NOMO-1 (cell line): ENCODE data around the gene TRPM3.
A peak's percentile ranks its signal among the peaks of the same experiment; 100 is the strongest.
"Not testable (repeated sequence)": the region's sequence is repeated elsewhere in the genome, so short reads cannot be mapped to it uniquely, and the experiment has no call there.

ENCODE experiments used
- DNase-seq, 2 experiments: peaks; one replicate each; lab custom pipeline; 2025; ENCODE audit not compliant: unreplicated experiment in 2 of 2; lab: John Stamatoyannopoulos, UW

Gene TRPM3

GRCh38 chr9:70683841-70684240 lies 437.6 kb downstream of the TRPM3 start:
- no peak for DNase-seq

- no peak for DNase-seq
These were observed 439.1 kb downstream of the TRPM3 start for GRCh38 chr9:70682298-70682697.

GRCh38 chr9:70679845-70680244 lies 441.6 kb downstream of the TRPM3 start:
- no peak for DNase-seq

- DNase-seq = no peak
These were observed 443.3 kb downstream of the TRPM3 start for GRCh38 chr9:70678153-70678552.

GRCh38 chr9:70677055-70677735 lies 444.2 kb downstream of the TRPM3 start:
- no peak for DNase-seq

GRCh38 chr9:70675868-70676370 lies 445.5 kb downstream of the TRPM3 start:
- no peak for DNase-seq

- DNase-seq = no peak
These were observed 447.6 kb downstream of the TRPM3 start for GRCh38 chr9:70673844-70674243.

- DNase-seq = no peak
These were observed 449.2 kb downstream of the TRPM3 start for GRCh38 chr9:70672161-70672649.

- DNase-seq = no peak
These were observed 452.7 kb downstream of the TRPM3 start for GRCh38 chr9:70668751-70669150.

GRCh38 chr9:70658765-70659164 lies 462.7 kb downstream of the TRPM3 start:
- DNase-seq = no peak

GRCh38 chr9:70656281-70656680 lies 465.1 kb downstream of the TRPM3 start:
- DNase-seq = no peak

GRCh38 chr9:70654144-70654543 lies 467.3 kb downstream of the TRPM3 start:
- no peak for DNase-seq

GRCh38 chr9:70644627-70645026 lies 476.8 kb downstream of the TRPM3 start:
- not testable (repeated sequence) for DNase-seq

- DNase-seq = no peak
These were observed 479.1 kb downstream of the TRPM3 start for GRCh38 chr9:70642341-70642740.

GRCh38 chr9:70641631-70642030 lies 479.8 kb downstream of the TRPM3 start:
- DNase-seq = no peak

GRCh38 chr9:70641031-70641430 lies 480.4 kb downstream of the TRPM3 start:
- no peak for DNase-seq

- peak in 1 of 2 experiments; percentile 9 for DNase-seq
These were observed 481.3 kb downstream of the TRPM3 start for GRCh38 chr9:70639853-70640814.

GRCh38 chr9:70635790-70636189 lies 485.6 kb downstream of the TRPM3 start:
- no peak for DNase-seq

- DNase-seq = no peak
These were observed 486.7 kb downstream of the TRPM3 start for GRCh38 chr9:70634696-70635095.

GRCh38 chr9:70630971-70631370 lies 490.4 kb downstream of the TRPM3 start:
- no peak for DNase-seq

GRCh38 chr9:70629080-70629685 lies 492.2 kb downstream of the TRPM3 start:
- DNase-seq = not testable (repeated sequence)
